ENCODE results near the gene CKS1B.

The CKS1B gene

GRCh38 chr1:154945962-154946850 lies 28.3 kb upstream of the CKS1B start:
- DNase-seq, result no peak

DNA sequence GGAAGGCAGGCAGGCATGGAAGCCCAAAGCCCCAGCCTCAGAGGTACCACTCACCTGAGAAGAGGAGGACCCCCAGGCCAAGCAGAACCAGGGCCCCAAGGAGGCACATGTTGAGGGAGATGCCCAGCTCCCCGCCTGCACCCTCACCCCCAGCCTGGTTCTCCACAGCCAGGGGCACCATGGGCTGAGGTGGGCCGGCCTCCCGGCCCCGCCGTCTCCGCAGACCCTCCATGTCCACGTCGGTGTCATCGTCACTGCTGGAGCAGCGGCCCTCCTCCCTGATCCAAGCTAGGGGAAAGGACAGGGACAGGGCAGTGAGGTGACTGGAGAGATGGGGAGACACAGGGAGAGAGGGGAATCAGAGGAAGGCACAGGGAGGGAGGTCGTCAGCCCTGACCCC lies 26.4 kb upstream of the CKS1B start:
- no peak for DNase-seq

- no peak for DNase-seq
Observed at GRCh38 chr1:154951901-154952657, 22.4 kb upstream of the CKS1B start.

DNA sequence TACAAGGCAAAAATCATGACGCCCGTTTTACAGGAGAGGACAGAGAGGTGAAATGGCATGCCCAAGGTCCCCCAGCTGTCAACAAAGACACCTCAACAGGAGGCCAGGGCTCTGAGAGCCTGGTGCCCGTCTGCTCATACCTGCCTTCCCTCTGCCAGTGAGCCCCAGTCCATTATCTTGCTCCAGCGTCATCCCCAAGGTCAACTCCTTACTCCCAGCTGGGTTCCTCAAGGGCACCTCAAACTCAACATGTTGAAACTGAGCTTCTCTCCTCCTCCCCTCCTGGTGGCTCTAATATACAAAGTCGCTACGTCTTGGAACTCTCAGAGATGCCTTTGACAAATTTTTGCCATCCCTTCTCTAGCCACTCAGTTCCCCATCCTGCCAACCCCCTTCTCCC lies 21.8 kb upstream of the CKS1B start:
- DNase-seq, result no peak

DNA sequence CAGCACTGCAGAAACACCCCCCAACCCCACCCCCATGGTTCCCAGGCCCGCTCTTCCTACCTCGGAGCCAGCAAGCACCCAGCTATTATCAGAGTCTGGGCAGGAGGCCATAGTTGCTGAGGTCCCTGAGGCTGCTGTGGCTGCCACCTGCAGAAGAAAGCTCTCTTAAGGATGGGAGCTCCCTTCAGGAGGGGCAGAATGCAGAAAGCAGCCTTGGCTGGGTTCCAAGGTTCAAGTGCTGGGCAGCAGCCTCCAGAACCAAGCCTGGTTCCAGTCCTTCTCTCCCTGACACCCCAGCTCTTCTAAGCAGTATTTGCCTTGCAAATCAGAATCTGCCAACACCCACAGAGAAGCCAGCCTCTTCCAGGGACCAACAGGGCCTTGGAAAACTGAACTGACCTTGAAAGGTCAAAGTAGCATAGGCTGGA lies 20.9 kb upstream of the CKS1B start:
- no peak for DNase-seq

- DNase-seq, result no peak
Observed at GRCh38 chr1:154954541-154954940, 19.9 kb upstream of the CKS1B start.

GRCh38 chr1:154955039-154955717 lies 19.3 kb upstream of the CKS1B start:
- peak; percentile 24 for DNase-seq

GRCh38 chr1:154955718-154956543 lies 18.6 kb upstream of the CKS1B start, which contains the start of gene PBXIP1:
TSS of gene PBXIP1 (minus strand) at chr1:154956099. CDS start at chr1:154953721, 2,378 bp downstream.
- peak; percentile 80 for DNase-seq

DNA sequence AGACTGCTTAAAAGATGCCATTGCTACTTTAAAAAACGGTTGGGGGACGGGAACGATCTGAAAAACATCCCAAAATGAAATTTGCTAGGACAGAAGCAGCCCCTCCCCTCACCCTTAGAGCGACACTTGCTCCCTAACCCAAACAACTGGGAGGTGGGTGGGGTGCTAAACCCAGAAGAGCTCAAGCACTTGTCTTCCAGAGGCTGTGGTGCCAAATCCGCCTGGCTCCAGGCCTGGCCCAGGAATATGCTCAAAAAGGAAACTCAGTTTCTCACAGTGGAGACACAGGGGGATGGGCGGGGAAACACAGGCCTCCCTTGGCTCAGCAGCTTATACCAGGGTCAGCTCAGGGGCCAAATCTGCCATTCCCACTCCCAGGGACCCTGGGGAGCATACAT lies 17.9 kb upstream of the CKS1B start:
- no peak for DNase-seq

DNA sequence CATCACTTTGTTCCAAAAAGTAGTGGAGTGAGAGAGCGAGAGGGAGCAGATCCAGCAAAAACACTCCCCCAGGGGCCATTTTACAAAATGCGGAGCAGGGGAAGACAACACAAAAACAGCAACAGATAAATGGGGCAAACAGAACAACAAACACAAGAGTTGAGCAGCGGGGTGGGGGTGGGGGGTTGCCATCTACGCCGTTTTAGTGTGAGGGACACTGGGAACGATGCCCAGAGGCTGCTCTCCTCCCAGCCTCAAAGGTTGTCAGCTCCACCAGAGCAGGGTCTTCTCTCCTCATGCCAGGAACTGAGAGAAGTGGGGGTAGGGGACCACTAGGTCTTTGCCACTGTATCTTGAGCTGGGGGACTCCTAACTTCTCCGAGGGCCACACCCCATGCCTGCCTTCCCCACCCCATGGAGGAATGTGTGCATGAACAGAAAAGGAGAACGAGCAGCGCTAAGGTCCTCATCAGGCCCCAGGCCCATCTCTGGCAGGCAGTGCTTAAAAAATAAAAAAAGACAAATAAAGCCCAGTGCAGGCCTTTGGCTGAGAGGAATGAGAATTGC lies 17.3 kb upstream of the CKS1B start:
- no peak for DNase-seq

GRCh38 chr1:154958036-154958435 lies 16.4 kb upstream of the CKS1B start:
- no peak for DNase-seq

DNA sequence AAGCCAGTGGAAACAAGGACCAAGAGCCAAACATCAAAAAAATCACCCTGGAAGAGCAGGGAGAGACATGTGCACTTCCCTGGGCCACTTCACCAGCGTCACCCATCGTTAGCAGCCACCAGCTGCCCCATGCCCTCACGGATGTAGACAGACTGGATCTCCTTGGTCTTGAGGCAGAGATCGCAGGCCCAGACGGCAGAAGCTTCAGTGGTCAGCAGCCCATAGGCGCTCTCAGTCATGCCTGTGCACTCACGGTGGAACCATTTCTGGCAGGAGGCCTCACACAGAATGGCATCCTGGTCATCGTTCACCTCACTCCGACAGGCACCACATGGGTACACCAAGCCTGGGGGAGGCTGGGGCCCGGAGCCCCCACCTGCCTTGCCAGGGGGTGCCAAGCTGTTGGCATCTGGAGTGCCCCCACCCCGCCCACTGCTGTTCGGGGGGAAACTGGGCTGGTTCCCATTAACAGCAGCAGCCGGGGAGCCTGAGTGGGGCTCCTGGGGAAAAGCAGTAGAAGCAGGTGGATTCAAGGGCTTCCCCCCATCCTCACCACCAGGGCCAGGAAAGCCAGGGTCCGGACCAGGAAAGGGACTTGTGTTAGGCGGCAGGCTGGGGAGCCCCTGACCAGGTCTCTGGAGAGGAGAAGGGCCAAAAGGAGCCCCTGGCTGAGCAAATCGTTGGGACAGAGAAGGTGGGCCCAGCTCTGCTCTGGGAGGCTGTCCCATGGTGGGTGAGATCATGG lies 15.6 kb upstream of the CKS1B start:
- no peak for DNase-seq

DNA sequence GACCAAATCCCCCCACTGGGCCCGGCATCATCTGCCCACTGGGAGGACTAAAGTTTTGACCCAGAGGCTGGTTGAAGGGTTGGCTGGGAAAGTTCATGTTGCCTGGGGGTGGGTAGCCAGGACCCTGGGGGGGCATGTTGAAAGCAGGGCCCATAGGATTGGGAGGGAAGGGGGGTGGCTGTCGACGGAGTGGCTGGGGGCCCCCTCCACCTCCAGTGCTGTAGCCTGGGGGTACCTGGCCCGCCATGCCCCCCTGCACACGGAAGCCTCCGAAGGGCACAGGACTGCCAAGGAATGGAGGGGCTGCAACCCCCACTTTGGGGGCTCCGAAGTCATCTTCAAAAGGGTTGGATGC lies 15.1 kb upstream of the CKS1B start:
- DNase-seq, result no peak

DNA sequence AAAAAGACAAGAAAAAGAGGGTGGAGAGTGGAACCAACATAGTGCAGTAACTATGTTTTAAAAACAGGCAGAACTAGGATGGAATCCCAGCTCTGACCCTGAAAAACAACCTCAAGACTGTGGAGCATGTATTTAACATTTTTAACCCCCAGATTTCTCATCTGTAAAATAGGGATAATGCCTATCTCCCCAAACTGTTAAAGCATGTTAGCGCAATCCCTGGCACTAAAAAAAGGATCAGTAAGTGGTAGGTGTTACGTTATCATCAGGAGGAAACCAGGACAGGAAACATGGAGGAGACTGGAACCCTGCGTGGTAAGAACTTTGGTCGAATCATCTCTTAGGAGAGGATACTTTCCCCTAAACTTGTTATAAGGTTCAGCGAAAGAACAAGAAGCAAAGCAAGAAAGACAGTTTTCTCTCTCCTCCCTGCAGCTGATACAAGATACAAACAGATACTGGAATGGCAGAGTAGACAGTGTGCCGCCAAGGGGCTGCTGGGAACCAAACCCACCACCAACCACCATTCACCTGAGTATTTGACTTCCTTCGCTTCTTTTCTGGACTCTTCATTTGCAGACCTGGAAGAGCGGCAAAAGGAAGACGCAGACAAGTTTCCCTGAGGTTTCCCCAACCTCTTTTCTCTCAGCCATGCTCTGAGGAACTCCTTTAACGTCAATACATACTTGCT lies 13.9 kb upstream of the CKS1B start:
- no peak for DNase-seq

DNA sequence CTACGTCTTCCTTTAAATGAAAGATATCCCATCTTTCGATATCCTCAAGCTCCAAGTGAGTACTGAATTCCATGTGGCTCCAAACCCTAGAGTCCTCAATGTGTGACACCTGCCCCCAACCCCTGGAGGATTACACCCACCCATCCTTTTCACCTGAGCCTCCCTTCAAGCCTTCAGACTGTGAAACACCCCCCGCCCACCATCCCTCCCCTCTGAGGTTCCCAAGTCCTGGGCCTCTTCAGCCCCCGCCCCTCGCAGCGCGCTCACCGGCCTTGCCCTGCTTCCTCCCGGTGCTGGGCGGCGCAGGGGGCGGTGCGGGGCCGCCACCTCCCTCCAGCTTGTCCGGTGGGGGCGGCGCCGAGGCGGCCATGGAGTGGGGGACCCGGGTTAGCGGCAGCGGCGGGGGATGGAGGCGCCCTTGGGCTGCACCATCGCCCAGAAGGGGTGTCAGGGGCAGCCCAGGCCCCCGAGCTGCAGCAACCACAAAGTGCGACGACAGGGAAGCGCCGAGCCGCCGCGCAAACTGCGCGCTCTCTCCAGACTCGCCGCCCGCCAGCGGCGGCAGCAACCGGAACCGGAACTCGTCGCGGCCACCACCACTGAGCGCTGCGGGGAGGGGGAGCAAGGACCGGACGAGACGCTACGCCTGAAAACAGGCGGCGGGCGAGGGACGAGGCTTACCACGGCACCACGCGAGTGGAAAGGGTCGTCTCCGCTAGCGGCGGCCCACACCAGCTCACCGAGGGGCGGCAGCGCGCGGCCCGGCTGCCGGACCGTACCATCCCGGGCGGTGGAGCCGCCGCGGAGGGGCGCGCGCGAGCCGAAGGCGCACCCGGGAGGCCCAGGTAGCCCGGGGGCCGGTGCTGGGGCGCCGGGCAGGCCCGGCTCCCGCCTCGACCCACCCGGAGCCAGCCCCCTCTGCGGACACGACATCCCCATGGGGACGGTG lies 13.0 kb upstream of the CKS1B start, which contains the start of gene PYGO2:
TSS of gene PYGO2 (minus strand) at position 576 of the 949 bp plus-strand sequence. CDS start at position 370, 206 bp downstream.
- DNase-seq, result peak; percentile 61

DNA sequence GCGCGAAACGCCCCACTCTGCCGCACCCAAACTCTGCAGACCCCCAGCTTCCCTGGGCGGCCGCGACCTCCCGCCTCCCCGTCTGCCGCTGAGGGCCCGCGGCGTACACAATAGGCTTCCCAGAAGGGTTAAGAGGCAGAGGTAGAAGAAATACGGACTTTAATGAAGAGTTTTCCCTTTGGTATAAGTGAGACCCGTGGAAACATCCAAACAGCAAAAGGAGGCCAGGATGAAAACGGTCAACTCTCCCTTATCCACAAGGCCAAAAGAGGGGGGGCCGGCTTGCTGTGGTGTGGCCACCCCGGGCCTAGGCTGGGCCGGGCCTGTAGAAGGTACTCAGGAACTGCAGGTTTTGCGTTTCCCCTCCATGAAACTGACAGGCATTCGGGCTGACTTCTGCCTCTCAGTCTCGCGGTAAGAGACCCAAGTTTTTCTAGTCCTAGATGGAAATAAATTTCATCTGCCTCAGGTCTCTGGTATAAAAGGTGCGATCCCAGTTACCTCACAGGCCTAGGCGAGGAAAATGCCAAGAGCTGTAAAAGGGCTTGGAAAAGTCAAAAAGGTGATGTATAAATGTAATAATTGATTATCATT lies 12.2 kb upstream of the CKS1B start:
- DNase-seq, result no peak

DNA sequence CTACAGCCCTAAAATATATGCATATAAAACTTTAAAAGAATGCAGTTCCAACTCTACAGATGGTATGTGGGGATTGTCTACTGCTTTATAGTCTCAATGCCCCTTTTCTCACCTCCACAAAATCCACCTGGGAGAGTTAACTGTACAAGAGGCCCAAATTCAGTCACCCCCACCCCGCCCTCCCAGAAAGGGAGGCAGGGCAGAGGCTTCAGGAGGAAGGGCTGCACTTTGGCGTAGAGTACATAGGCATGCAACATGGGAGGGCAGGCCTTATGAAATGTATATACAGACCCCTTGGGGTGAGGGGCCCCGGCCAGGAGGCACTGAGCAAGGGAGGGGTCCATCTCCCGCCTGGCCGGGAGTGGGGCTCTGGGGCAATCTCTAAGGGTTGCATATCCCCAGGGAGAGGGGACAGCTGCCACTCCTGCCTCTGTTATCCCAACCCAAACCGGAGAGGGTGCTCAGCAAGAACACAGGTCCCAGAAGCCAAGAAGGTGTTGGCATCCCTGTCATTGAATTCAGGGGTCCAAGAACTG lies 11.6 kb upstream of the CKS1B start:
- DNase-seq, result no peak

DNA sequence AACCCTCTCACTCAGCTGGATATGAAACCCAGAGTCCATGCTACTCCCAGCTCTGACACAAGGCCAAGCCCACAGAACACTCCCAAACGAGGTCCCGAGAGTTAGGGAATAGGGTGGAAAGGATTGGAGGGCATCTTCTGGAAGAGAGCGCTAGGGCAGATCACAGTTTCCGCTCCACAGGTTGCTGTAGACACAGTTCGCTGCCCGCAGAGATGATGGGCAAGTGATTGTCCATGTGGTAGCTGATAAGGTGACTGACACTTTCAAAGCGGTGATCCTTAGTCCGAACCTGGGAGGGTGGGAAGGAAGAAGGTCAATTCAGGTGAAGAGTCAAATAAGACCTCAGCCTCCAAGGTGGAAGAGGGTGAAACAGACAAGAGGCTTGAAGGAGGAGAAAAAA lies 10.8 kb upstream of the CKS1B start:
- no peak for DNase-seq

GRCh38 chr1:154964359-154964758 lies 10.1 kb upstream of the CKS1B start:
- no peak for DNase-seq
